T47D (cell line): Measurements from ENCODE around the gene SLC6A19.

Experiments
- DNase-seq, 2 experiments: peaks; one replicate each; pipeline versions ENCODE4 v3.0.0 to v3.0.0-alpha.2; 2011 to 2012; ENCODE audit warnings: low read depth in 1 of 2, low spot score in 1 of 2
- JUND ChIP-seq: IDR thresholded peaks from 2 replicates; pipeline ENCODE4 v1.6.1; 2012; ENCODE audit warnings: low read depth
- in situ Hi-C: cut with HindIII; loops from 2 replicates; pipeline ENCODE4 v1.10.0; 2016; ENCODE audit warnings: low sequenced_read_pairs, low pct_unique_long_range_greater_than_20kb

SLC6A19 gene

DNA sequence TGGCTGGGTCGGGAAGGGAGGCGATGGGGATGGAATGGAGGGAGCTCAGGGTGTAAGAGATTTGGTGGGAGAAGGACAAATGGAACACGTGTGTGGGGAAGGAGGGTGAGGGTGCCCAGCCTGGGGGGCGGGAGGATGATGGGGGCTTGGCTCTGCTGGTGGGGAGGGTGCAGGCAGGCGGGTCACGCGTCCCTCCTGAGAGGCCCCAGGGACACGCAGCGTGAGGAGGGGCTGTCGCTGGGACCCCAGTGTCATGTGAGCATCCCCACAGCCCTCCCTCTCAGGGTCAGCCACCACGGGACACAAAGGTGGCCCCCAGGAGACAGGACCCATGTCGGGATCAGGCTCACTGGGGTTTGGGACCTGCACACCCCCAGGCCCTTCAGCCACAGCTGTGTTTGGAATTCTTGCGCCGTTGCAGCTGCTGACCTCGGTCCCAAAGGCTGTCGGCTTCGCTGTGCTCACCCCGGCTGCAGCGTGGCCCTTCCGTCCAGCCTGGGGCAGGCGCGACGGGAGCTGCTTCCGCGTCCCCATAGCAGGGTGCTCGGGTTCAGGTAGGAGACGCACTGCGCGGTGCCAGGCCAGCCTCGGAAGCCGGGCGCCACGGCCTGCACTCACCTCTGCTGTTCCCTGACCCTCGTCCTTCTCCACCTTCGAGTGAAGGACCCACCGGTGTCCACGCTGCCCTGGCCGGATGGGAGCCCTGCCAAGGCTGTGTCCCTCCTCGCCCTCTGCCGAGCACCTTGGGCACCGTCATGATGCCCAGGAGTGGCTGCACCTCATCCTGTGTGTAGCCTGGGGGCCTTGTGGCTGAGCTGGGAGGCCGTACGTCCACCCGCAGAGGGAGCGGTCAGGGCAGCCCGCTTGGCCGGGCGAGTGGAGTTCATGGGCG, 5.4 kb downstream of the SLC6A19 start:
- in situ Hi-C loops = no loop called here
- no peak for TF ChIP-seq JUND

GRCh38 chr5:1207555-1207954, 6.2 kb downstream of the SLC6A19 start:
- in situ Hi-C loops = no loop called here
- TF ChIP-seq JUND = no peak
- DNase-seq = no peak

More for the DNA sequence above, 5.4 kb downstream of the SLC6A19 start:
- no peak for DNase-seq

GRCh38 chr5:1208221-1208742, 6.9 kb downstream of the SLC6A19 start:
- in situ Hi-C loops = no loop called here
- TF ChIP-seq JUND = no peak
- no peak for DNase-seq

DNA sequence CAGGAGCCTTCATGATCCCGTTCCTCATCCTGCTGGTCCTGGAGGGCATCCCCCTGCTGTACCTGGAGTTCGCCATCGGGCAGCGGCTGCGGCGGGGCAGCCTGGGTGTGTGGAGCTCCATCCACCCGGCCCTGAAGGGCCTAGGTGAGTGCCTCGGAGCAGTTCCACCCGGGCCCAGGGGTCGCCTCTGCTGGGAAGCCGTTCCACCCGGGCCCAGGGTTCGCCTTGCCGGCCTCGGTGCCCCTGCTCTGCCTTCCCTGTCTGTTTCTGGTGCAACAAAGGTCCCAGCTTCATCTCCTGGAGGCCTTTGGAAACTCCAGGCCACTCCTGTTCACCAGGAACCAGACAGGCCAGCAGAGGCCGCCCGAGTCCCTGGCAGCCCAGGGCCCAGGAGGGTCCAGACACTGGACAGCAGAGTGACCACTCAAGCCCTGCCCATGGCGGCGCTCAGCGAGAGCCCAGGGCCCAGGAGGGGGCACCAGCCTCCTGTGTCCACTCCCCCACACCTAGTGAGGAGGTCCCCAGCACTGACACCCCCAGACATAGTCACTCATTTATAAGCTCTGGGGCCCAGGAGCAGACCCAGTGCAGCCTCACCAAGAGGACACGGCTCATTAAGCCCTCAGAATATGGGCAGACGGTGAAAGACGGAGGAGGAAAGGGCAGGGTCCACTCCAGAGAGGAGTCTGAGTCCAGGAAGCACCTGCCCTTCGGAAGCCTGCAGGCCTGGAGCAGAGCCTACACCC, 7.5 kb downstream of the SLC6A19 start:
- in situ Hi-C loops = no loop called here
- TF ChIP-seq JUND = no peak
- DNase-seq = peak; percentile 77 to 95

DNA sequence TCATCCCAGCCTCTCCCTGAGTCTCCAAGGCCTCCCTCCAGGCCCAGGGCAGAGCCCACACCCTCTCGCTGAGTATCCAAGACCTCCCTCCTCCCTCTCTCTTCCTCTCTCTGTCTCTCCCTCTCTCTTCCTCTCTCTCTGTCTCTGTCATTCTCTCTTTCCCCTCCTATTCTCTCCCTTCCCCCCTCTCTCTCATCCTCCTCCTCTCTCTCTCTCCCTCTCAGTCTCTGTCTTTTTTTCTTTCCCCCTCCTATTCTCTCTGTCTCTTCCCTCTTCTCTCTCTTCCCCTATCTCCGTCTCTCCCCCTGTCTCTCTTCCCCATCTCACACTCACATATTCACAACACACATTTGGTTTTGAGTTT, 8.1 kb downstream of the SLC6A19 start:
- TF ChIP-seq JUND = no peak
- no peak for DNase-seq
- in situ Hi-C loops = no loop called here

GRCh38 chr5:1209896-1210776, 8.7 kb downstream of the SLC6A19 start:
- no peak for TF ChIP-seq JUND
- peak; percentile 71 to 72 for DNase-seq
- in situ Hi-C loops = no loop called here

- no peak for DNase-seq
- in situ Hi-C loops = no loop called here
- no peak for TF ChIP-seq JUND
Measured at GRCh38 chr5:1210832-1211251, 9.4 kb downstream of the SLC6A19 start.

DNA sequence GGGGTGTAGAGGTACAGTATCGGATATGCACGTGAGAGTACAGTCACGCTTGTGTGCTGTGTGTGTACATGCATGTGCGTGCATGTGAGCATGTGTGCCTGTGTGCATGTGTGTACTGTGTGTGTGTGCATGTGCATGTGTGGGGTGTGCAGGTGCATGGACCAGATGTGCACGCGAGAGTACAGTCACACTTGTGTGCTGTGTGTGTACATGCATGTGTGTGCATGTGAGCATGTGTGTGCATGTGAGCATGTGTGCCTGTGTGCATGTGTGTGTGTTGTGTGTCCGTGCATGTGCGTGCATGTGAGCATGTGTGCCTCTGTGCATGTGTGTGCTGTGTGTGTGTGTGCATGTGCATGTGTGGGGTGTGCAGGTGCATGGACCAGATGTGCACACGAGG, 10.3 kb downstream of the SLC6A19 start:
- in situ Hi-C loops = no loop called here

DNA sequence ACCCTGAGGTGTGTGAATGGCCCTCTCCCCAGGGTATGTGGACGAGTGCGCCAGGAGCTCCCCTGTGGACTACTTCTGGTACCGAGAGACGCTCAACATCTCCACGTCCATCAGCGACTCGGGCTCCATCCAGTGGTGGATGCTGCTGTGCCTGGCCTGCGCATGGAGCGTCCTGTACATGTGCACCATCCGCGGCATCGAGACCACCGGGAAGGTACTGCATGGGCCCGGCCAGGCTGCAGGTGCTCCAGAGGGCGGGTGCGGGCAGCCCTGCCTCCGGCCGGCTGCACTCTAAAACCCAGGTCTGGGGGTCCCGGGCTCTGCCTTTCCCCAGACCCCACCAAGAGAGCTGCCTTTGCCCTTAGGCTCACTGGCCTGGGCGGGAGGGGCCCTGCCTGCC, 10.9 kb downstream of the SLC6A19 start:
- in situ Hi-C loops = no loop called here
- DNase-seq = no peak
- TF ChIP-seq JUND = no peak

More for the DNA sequence above, 10.3 kb downstream of the SLC6A19 start:
- no peak for TF ChIP-seq JUND
- DNase-seq = no peak

GRCh38 chr5:1212881-1213280, 11.5 kb downstream of the SLC6A19 start:
- TF ChIP-seq JUND = no peak
- in situ Hi-C loops = no loop called here
- no peak for DNase-seq

DNA sequence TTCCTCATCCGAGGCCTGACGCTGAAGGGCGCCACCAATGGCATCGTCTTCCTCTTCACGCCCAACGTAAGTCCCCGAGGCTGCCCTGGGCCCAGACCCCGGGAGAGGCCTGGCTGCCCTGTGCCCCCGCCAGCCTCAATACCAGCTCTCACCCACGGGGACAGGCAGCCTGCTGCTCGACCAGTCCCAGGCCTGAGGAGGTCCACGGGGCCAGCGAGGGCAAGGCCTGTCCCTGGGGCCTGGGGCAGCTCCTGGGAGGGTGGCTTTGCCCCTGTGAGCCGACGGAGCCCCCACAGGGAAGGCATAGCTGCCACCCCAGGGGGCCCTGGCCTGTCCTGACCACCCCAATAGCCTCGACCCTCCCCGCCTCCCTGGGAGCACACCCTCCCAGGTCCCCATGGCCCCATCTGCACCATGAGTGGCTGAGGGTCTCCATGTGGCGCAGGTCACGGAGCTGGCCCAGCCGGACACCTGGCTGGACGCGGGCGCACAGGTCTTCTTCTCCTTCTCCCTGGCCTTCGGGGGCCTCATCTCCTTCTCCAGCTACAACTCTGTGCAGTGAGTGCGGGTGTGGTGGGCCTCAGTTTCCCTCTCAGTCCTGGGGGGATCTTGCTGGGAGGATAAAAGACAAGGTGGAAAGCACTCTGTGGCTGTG, 12.2 kb downstream of the SLC6A19 start:
- no peak for TF ChIP-seq JUND
- in situ Hi-C loops = no loop called here
- DNase-seq = no peak
